BLaER1 (cell line): ENCODE data around the gene NACC2.

Source experiments
- H3K27ac ChIP-seq: shearing (Covaris generic); formaldehyde crosslinking; 2 replicates; pipeline ENCODE4 v1.8.1; 2022
- H3K27me3 ChIP-seq: shearing (Covaris generic); formaldehyde crosslinking; 2 replicates; pipeline ENCODE4 v1.8.1; 2022
- H3K36me3 ChIP-seq: shearing (Covaris generic); formaldehyde crosslinking; 2 replicates; pipeline ENCODE4 v1.8.1; 2022
- H3K4me1 ChIP-seq: shearing (Covaris generic); formaldehyde crosslinking; 2 replicates; pipeline ENCODE4 v1.8.1; 2022
- H3K4me2 ChIP-seq: shearing (Covaris generic); formaldehyde crosslinking; 2 replicates; pipeline ENCODE4 v1.8.1; 2022
- H3K4me3 ChIP-seq: shearing (Covaris generic); formaldehyde crosslinking; 2 replicates; pipeline ENCODE4 v1.8.1; 2022
- H3K9ac ChIP-seq: shearing (Covaris generic); formaldehyde crosslinking; 2 replicates; pipeline ENCODE4 v1.8.1; 2022
- H3K9me3 ChIP-seq: shearing (Covaris generic); formaldehyde crosslinking; 2 replicates; pipeline ENCODE4 v1.8.1; 2022
- H4K20me1 ChIP-seq: shearing (Covaris generic); formaldehyde crosslinking; 2 replicates; pipeline ENCODE4 v1.8.1; 2022
- Cebpa-rat ChIP-seq: shearing (Covaris generic); IDR thresholded peaks from 2 replicates; pipeline ENCODE4 v1.8.1; 2022

The NACC2 gene

GRCh38 chr9:136093346-136093986, 1.6 kb downstream of the NACC2 start:
- Histone ChIP-seq H3K4me1 (peaks cover 35% of the 10 kb centered on the region), H3K27me3 (peaks cover 65% of the 10 kb centered on the region), H3K27ac (no peak overlapping the region), H3K36me3 (no peaks in the 10 kb centered on the region), H3K4me2 (no peak overlapping the region), H3K4me3 (no peak overlapping the region), H3K9me3 (no peaks in the 10 kb centered on the region), H4K20me1 (peaks cover 8% of the 10 kb centered on the region; the same call in 1 of the 2 replicates), H3K9ac (no peak overlapping the region)
- TF ChIP-seq Cebpa-rat = no peak

GRCh38 chr9:136092741-136093140, 2.3 kb downstream of the NACC2 start:
- peaks cover 68% of the 10 kb centered on the region for H3K27me3 ChIP-seq
- H3K4me1 ChIP-seq = peaks cover 42% of the 10 kb centered on the region
- no peak overlapping the region for H3K4me2 ChIP-seq
- no peak for TF ChIP-seq Cebpa-rat
- H3K9ac ChIP-seq = no peak overlapping the region
- no peaks in the 10 kb centered on the region for H3K9me3 ChIP-seq
- no peak overlapping the region for H3K27ac ChIP-seq
- peaks cover 10% of the 10 kb centered on the region; the same call in 1 of the 2 replicates for H4K20me1 ChIP-seq
- no peaks in the 10 kb centered on the region for H3K36me3 ChIP-seq
- no peak overlapping the region for H3K4me3 ChIP-seq

GRCh38 chr9:136092353-136092650, 2.8 kb downstream of the NACC2 start:
- Histone ChIP-seq H4K20me1 (peaks cover 14% of the 10 kb centered on the region; the same call in 1 of the 2 replicates), H3K27ac (no peak overlapping the region), H3K9ac (no peak overlapping the region), H3K9me3 (no peaks in the 10 kb centered on the region), H3K4me3 (no peak overlapping the region), H3K4me2 (no peak overlapping the region), H3K36me3 (no peaks in the 10 kb centered on the region), H3K27me3 (peaks cover 68% of the 10 kb centered on the region), H3K4me1 (peaks cover 46% of the 10 kb centered on the region)
- no peak for TF ChIP-seq Cebpa-rat

GRCh38 chr9:136091582-136092352, 3.3 kb downstream of the NACC2 start:
- no peak overlapping the region for H3K9ac ChIP-seq
- no peak for TF ChIP-seq Cebpa-rat
- H3K9me3 ChIP-seq = no peaks in the 10 kb centered on the region
- H3K4me1 ChIP-seq = peaks cover 52% of the 10 kb centered on the region
- H3K27me3 ChIP-seq = peaks cover 68% of the 10 kb centered on the region
- no peak overlapping the region for H3K27ac ChIP-seq
- no peak overlapping the region for H3K4me2 ChIP-seq
- H3K4me3 ChIP-seq = no peak overlapping the region
- H3K36me3 ChIP-seq = no peaks in the 10 kb centered on the region
- H4K20me1 ChIP-seq = peaks cover 16% of the 10 kb centered on the region; the same call in 1 of the 2 replicates

GRCh38 chr9:136090768-136091581, 4.1 kb downstream of the NACC2 start:
- H3K4me2 ChIP-seq = peak overlapping the region; percentile 87; the same call in 1 of the 2 replicates
- TF ChIP-seq Cebpa-rat = no peak
- H3K36me3 ChIP-seq = no peaks in the 10 kb centered on the region
- H3K27me3 ChIP-seq = peaks cover 62% of the 10 kb centered on the region
- peaks cover 60% of the 10 kb centered on the region for H3K4me1 ChIP-seq
- no peak overlapping the region for H3K4me3 ChIP-seq
- no peaks in the 10 kb centered on the region for H3K9me3 ChIP-seq
- H3K27ac ChIP-seq = no peak overlapping the region
- no peak overlapping the region for H3K9ac ChIP-seq
- peaks cover 16% of the 10 kb centered on the region; the same call in 1 of the 2 replicates for H4K20me1 ChIP-seq

DNA sequence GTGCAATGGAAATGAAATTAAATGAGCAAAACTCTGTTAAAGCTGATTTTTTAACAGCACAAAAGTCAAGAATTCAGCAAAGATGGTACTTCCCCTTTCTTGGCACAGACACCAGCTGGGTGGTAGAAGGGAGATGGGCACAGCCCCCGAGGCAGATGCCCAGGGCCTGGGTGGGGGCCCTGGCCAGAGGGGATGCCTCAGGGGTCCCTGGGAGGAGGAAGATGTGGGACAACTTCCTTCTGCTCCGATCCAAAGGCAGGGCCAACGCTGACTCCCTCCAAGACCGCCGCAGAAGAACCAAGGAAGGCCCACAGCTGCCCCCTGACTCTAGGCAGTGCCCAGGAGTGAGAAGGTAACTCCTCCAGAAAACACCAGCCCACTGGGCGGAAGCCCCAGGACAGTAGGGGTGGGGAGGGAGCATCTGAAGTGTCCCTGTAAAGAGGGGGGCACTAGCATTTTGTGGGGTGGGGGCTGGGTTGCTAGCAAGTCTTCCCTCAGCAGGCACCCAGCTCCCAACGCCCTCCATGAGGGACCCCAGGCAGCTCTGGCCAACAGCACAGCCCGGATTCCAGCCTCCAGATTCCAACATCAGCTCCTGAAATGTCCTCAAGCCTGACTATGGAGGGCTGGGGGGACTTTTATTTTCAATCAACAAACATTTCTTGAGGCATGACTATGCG, 4.9 kb downstream of the NACC2 start:
- peak overlapping the region; percentile 87 for H3K4me2 ChIP-seq
- peaks cover 67% of the 10 kb centered on the region for H3K4me1 ChIP-seq
- H4K20me1 ChIP-seq = peaks cover 16% of the 10 kb centered on the region; the same call in 1 of the 2 replicates
- no peaks in the 10 kb centered on the region for H3K36me3 ChIP-seq
- peaks cover 54% of the 10 kb centered on the region for H3K27me3 ChIP-seq
- H3K9me3 ChIP-seq = no peaks in the 10 kb centered on the region
- no peak overlapping the region for H3K4me3 ChIP-seq
- no peak overlapping the region for H3K9ac ChIP-seq
- no peak overlapping the region for H3K27ac ChIP-seq
- TF ChIP-seq Cebpa-rat = no peak

DNA sequence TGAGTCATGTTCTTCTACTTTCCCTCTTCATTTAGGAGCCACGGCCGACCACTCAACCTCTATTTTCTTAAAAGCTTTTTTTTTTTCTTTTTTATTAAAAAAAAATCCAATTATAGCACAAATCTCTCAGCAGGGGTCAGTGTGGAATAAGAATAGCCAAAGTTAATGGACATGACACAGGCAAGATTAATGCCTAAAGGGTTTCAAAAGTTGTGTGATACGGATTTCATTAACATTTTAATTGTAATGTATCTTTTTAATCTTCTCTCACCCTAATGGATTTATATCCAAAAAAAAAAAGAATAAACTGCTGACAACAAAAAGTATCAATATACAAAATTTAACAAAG, 5.4 kb downstream of the NACC2 start:
- peaks cover 16% of the 10 kb centered on the region; the same call in 1 of the 2 replicates for H4K20me1 ChIP-seq
- peak overlapping the region; percentile 87 for H3K4me2 ChIP-seq
- peaks cover 72% of the 10 kb centered on the region for H3K4me1 ChIP-seq
- peaks cover 49% of the 10 kb centered on the region for H3K27me3 ChIP-seq
- H3K9ac ChIP-seq = no peak overlapping the region
- H3K9me3 ChIP-seq = no peaks in the 10 kb centered on the region
- H3K4me3 ChIP-seq = no peak overlapping the region
- no peak for TF ChIP-seq Cebpa-rat
- no peaks in the 10 kb centered on the region for H3K36me3 ChIP-seq
- H3K27ac ChIP-seq = no peak overlapping the region

DNA sequence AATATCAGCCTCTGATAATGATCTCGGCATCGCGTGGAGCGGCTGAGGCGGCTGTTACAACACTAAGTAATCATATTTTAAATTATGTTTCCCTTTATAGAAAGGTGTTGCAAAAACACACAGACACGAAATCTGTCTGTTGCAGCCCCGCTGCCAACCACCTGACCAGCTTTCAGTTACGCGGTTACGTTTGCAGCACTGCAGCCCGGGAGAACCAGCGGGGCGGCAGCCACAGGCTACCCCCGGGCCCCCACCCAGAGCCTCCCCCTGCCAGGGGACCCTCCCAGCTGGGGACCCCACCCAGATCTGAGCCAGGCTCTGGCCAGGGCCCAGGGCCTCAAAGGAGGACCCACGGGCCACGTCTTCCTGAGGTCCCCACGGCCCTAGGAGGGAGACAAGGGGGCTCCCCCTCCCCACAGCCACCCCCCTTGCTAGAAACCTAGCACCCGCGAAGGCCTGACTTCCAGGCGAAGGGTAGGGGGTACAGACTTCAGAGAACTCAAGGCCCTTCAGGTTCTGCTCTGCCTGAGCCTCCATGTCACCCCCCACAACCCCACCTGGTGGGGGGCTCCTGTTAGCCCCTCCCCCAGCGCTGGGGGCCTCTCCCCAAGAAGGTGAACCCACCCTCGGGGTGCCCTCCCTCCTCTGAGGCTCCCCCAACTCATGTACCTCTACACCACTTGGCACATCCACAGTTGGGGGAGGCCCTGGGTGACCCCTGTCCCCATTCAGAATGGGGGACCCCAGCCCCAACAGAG, 6.0 kb downstream of the NACC2 start:
- TF ChIP-seq Cebpa-rat = no peak
- Histone ChIP-seq H3K4me1 (peaks cover 72% of the 10 kb centered on the region), H3K9me3 (no peaks in the 10 kb centered on the region), H3K36me3 (no peaks in the 10 kb centered on the region), H3K27ac (peak overlapping the region; percentile 55), H3K4me2 (peak overlapping the region; percentile 87), H4K20me1 (peaks cover 12% of the 10 kb centered on the region; the same call in 1 of the 2 replicates), H3K9ac (peak overlapping the region; percentile 48; the same call in 1 of the 2 replicates), H3K4me3 (peak overlapping the region; percentile 25; the same call in 1 of the 2 replicates), H3K27me3 (peaks cover 44% of the 10 kb centered on the region)
